Measurements from ENCODE around the gene CUL9. TPM values are rescaled to one million over a fixed set of nuclear protein-coding genes. Genes with fewer than 3 reads are reported as not detected.

The CUL9 gene
- total RNA-seq, 1 experiment from 2014 or later: 15.2 TPM

DNA sequence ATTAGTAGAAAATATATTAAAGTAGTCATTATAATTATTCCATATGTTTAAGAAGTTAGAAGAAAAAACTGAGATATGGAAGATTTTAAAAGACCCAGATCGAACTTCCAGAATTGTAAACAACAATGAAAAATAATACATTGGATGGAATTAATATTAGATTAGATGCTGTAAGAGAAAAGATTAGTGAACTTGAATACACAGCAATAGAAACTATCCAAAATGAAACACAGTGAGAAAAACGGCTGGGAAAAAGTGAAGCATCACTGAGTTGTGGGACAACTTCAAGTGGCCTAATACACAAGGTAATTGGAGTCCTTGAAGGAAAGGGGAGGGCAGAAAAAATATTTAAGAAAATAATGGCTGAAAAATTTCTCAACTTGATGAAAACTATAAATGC, 57.1 kb downstream of the CUL9 start:
- Mint-ChIP-seq H3K36me3 (ENCODE audit: insufficient read depth in 1 of 3, low read depth in 3 of 3) (no peaks in the 10 kb centered on the region), H3K9me3 (peaks cover 2 to 4% of the 10 kb centered on the region in 2 experiments; a peak in 4 of 5 replicates), H3K27ac (no peak overlapping the region), H3K4me3 (no peak overlapping the region), H3K27me3 (ENCODE audit: low read depth) (peaks cover 23% of the 10 kb centered on the region), H3K4me1 (no peaks in the 10 kb centered on the region)
- no peak overlapping the region for H2BK120ac ChIP-seq (ENCODE audit: low read depth, low read length, poor library complexity, severe bottlenecking)
- H3K4ac ChIP-seq (ENCODE audit: low read depth, low read length): no peak overlapping the region
- WGBS (ENCODE audit: extremely low coverage, insufficient read length, low lambda C conversion rate): no CpG with 5 or more reads among the region's 2 CpGs
- no peaks in the 10 kb centered on the region for H3K9me3 ChIP-seq (ENCODE audit: control insufficient read depth, low read depth, low read length)
- H2BK5ac ChIP-seq (ENCODE audit: insufficient read length, low read length): no peak overlapping the region
- no peak overlapping the region for H3K14ac ChIP-seq (ENCODE audit: insufficient read depth, low read length)
- TF ChIP-seq, protein P1, sequence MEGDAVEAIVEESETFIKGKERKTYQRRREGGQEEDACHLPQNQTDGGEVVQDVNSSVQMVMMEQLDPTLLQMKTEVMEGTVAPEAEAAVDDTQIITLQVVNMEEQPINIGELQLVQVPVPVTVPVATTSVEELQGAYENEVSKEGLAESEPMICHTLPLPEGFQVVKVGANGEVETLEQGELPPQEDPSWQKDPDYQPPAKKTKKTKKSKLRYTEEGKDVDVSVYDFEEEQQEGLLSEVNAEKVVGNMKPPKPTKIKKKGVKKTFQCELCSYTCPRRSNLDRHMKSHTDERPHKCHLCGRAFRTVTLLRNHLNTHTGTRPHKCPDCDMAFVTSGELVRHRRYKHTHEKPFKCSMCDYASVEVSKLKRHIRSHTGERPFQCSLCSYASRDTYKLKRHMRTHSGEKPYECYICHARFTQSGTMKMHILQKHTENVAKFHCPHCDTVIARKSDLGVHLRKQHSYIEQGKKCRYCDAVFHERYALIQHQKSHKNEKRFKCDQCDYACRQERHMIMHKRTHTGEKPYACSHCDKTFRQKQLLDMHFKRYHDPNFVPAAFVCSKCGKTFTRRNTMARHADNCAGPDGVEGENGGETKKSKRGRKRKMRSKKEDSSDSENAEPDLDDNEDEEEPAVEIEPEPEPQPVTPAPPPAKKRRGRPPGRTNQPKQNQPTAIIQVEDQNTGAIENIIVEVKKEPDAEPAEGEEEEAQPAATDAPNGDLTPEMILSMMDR (conservative IDR thresholded peaks at IDR 0.05): no peak
- H2BK20ac ChIP-seq (ENCODE audit: low read depth, low read length, poor library complexity, severe bottlenecking): no peak overlapping the region
- H2AK5ac ChIP-seq (ENCODE audit: insufficient read length, low read length): no peak overlapping the region
- H3K4me2 ChIP-seq (ENCODE audit: insufficient read depth, insufficient read length, low read length): no peak overlapping the region
- H3K23ac ChIP-seq (ENCODE audit: insufficient read length, low read depth, low read length): no peak overlapping the region
- no peak overlapping the region for H2AFZ ChIP-seq (ENCODE audit: low read length)
- H2BK15ac ChIP-seq (ENCODE audit: low read depth, low read length): no peak overlapping the region
- H3K23me2 ChIP-seq (ENCODE audit: insufficient read length, low read depth, low read length, poor library complexity, severe bottlenecking): no peaks in the 10 kb centered on the region
- H4K20me1 ChIP-seq (ENCODE audit: control insufficient read depth, insufficient read depth, insufficient read length): no peaks in the 10 kb centered on the region
- H3K27me3 ChIP-seq (ENCODE audit: insufficient read depth, low read length): peaks cover 13% of the 10 kb centered on the region; the same call in 1 of the 2 replicates
- no peak overlapping the region for H3K56ac ChIP-seq (ENCODE audit: insufficient read length, low read depth, low read length)
- H3K18ac ChIP-seq (ENCODE audit: insufficient read length, low read depth, low read length): no peak overlapping the region
- no peak overlapping the region for H3T11ph ChIP-seq (ENCODE audit: low read length)
- H3K79me1 ChIP-seq (ENCODE audit: insufficient read depth, low read depth, low read length, poor library complexity, severe bottlenecking): no peaks in the 10 kb centered on the region
- no peak for DNase-seq
- H4K5ac ChIP-seq (ENCODE audit: insufficient read length, low read depth, low read length): no peak overlapping the region
- no peaks in the 10 kb centered on the region for H3K4me1 ChIP-seq (ENCODE audit: insufficient read depth, low read length)
- H4K8ac ChIP-seq (replicated peaks; ENCODE audit: insufficient read length, low read depth, low read length): no peak overlapping the region
- H3K9ac ChIP-seq (ENCODE audit: extremely low read depth, insufficient read length, low read length): no peak overlapping the region
- no peak overlapping the region for H3K27ac ChIP-seq (ENCODE audit: insufficient read length, low read depth, low read length)
- H3K79me2 ChIP-seq (ENCODE audit: insufficient read depth, low read length): no peaks in the 10 kb centered on the region
- H2BK12ac ChIP-seq (ENCODE audit: insufficient read length, low read depth, low read length): no peak overlapping the region
- no peak overlapping the region for H4K91ac ChIP-seq (ENCODE audit: insufficient read length, low read depth, low read length)
